Measurements from ENCODE around the gene AGBL4. TPM values are rescaled to one million over a fixed set of nuclear protein-coding genes. Genes with fewer than 3 reads are reported as not detected.

The AGBL4 gene
- total and polyA plus RNA-seq, 2 of the 13 experiments (the other 11 are each of a cell fraction or from before 2014, with no cell fraction given), result not detected

GRCh38 chr1:49104575-49104974, 919.2 kb downstream of the AGBL4 start (continued):
- TF ChIP-seq ZSCAN25 (CRISPR knock-in tag; IDR thresholded peaks at IDR 0.05), result no peak
- TF ChIP-seq SNAPC4 (CRISPR knock-in tag; IDR thresholded peaks at IDR 0.05), result no peak
- no peak for TF ChIP-seq FLYWCH1 (CRISPR knock-in tag; IDR thresholded peaks at IDR 0.05)

GRCh38 chr1:49102752-49103151, 921.0 kb downstream of the AGBL4 start:
- Histone ChIP-seq H2AFZ (ENCODE audit: low read length) (no peak overlapping the region), H3K9me3 (ENCODE audit: low read length) (peaks cover 92% of the 10 kb centered on the region), H3K27ac (ENCODE audit: extremely low read length, insufficient read depth, low read length) (no peak overlapping the region), H4K20me1 (ENCODE audit: insufficient read depth, low read length) (no peaks in the 10 kb centered on the region), H3K4me2 (ENCODE audit: low read depth, low read length) (no peak overlapping the region), H3K9ac (ENCODE audit: insufficient read depth, low read depth, low read length) (no peak overlapping the region), H3K79me2 (ENCODE audit: insufficient read depth, low read length) (no peaks in the 10 kb centered on the region), H3K36me3 (replicated peaks in 1 of 2; ENCODE audit: control insufficient read depth in 1 of 2, insufficient read depth in 2 of 2, low read length in 2 of 2) (no peaks in the 10 kb centered on the region), H3K27me3 (ENCODE audit: control insufficient read depth in 1 of 2, insufficient read depth in 2 of 2, low read length in 2 of 2) (no peaks in the 10 kb centered on the region; a peak in 1 of 5 replicates), H3K4me3 (replicated peaks in 1 of 3; ENCODE audit: insufficient read depth in 1 of 3, low read depth in 2 of 3, low read length in 3 of 3) (no peak overlapping the region), H3K4me1 (ENCODE audit: insufficient read depth, low read length) (no peaks in the 10 kb centered on the region)
- no peak for DNase-seq (ENCODE audit: low spot score)
- TF ChIP-seq ZNF510 (CRISPR knock-in tag; IDR thresholded peaks at IDR 0.05; ENCODE audit: low read depth) (no peak), HNF4G (IDR thresholded peaks at IDR 0.05; ENCODE audit: borderline replicate concordance, low read depth, low read length) (no peak), HNF4G (CRISPR knock-in tag; IDR thresholded peaks at IDR 0.05; ENCODE audit: borderline replicate concordance, low read depth) (no peak), NBN (conservative IDR thresholded peaks at IDR 0.05) (no peak), ZNF234 (CRISPR knock-in tag; conservative IDR thresholded peaks at IDR 0.05) (no peak), ZFP36L1 (CRISPR knock-in tag; IDR thresholded peaks at IDR 0.05) (no peak), ZKSCAN1 (IDR thresholded peaks at IDR 0.05; ENCODE audit: low read length) (no peak), IKZF1 (IDR thresholded peaks at IDR 0.05) (no peak), SIN3B (IDR thresholded peaks at IDR 0.05; ENCODE audit: low read length) (no peak), ZEB1 (IDR thresholded peaks at IDR 0.05; ENCODE audit: insufficient replicate concordance, low read depth) (no peak)
- in situ Hi-C loops (cut with HindIII; ENCODE audit: extremely low pct_ligation_motif_present, low pct_unique_long_range_greater_than_20kb) (no loop called here), intact Hi-C loops (cut with micrococcal nuclease; ENCODE audit: unreplicated experiment) (no loop called here)
- POLR2A ChIA-PET, result no interaction called here
- CTCF ChIA-PET (ENCODE audit: low intra/inter-chr PET ratio, low total read pairs), result no interaction called here
- no TSS peak for BruUV-seq (replicated peaks)
- ATAC-seq, result no peak
- no peak for FAIRE-seq
